Hepatocyte (in vitro differentiated cells): ENCODE data around the gene UTF1. TPM values are rescaled to one million over a fixed set of nuclear protein-coding genes. Genes with fewer than 3 reads are reported as not detected.

ENCODE experiments used
- DNase-seq: peaks from one replicate; pipeline ENCODE4 v3.0.0-alpha.2; 2016; ENCODE audit warnings: low spot score
- H2AFZ ChIP-seq: fragments of 200-600 bp; sonication (generic); 2 replicates; pipeline ENCODE4 v1.6.0; 2016; ENCODE audit warnings: antibody characterized with exemption, mild to moderate bottlenecking
- H3K27ac ChIP-seq: fragments of 200-600 bp; sonication (generic); 2 replicates; pipeline ENCODE4 v1.5.1; 2016; ENCODE audit warnings: mild to moderate bottlenecking
- H3K27me3 ChIP-seq: fragments of 200-600 bp; sonication (generic); 2 replicates; pipeline ENCODE4 v1.6.1; 2016
- H3K36me3 ChIP-seq: fragments of 200-600 bp; sonication (generic); replicated peaks from 2 replicates; pipeline ENCODE4 v1.5.1; 2016; ENCODE audit warnings: low read depth; ENCODE audit not compliant: insufficient read depth
- H3K4me1 ChIP-seq: fragments of 200-600 bp; sonication (generic); 2 replicates; pipeline ENCODE4 v1.5.1; 2016; ENCODE audit warnings: mild to moderate bottlenecking, moderate library complexity; ENCODE audit not compliant: insufficient read depth
- H3K4me2 ChIP-seq: fragments of 200-600 bp; sonication (generic); 2 replicates; pipeline ENCODE4 v1.6.0; 2016
- H3K4me3 ChIP-seq: fragments of 200-600 bp; sonication (generic); 2 replicates; pipeline ENCODE4 v1.5.1; 2016; ENCODE audit warnings: mild to moderate bottlenecking
- H3K79me2 ChIP-seq: fragments of 200-600 bp; sonication (generic); 2 replicates; pipeline ENCODE4 v1.6.0; 2017; ENCODE audit warnings: mild to moderate bottlenecking
- H3K9me2 ChIP-seq: fragments of 200-600 bp; sonication (generic); replicated peaks from 2 replicates; pipeline ENCODE4 v1.6.0; 2017; ENCODE audit warnings: mild to moderate bottlenecking; ENCODE audit not compliant: insufficient read depth
- H3K9me3 ChIP-seq: fragments of 200-600 bp; sonication (generic); 2 replicates; pipeline ENCODE4 v1.5.1; 2016; ENCODE audit warnings: low read depth, mild to moderate bottlenecking
- H4K20me1 ChIP-seq: fragments of 200-600 bp; sonication (generic); 2 replicates; pipeline ENCODE4 v1.6.0; 2016; ENCODE audit warnings: mild to moderate bottlenecking; ENCODE audit not compliant: insufficient read depth, poor library complexity, severe bottlenecking
- CTCF ChIP-seq: fragments of 200-600 bp; sonication (generic); IDR thresholded peaks from 2 replicates; pipeline ENCODE4 v1.5.1; 2016; ENCODE audit warnings: antibody characterized with exemption, mild to moderate bottlenecking; ENCODE audit not compliant: poor library complexity
- EZH2 ChIP-seq: fragments of 200-600 bp; sonication (generic); IDR thresholded peaks from 2 replicates; pipeline ENCODE4 v1.6.1; 2016; ENCODE audit warnings: antibody characterized with exemption, mild to moderate bottlenecking, borderline replicate concordance
- EZH2phosphoT487 ChIP-seq: fragments of 200-600 bp; sonication (generic); IDR thresholded peaks from one replicate; pipeline ENCODE4 v1.6.1; 2018; ENCODE audit warnings: antibody characterized with exemption, mild to moderate bottlenecking, low read depth, moderate library complexity; ENCODE audit not compliant: unreplicated experiment, severe bottlenecking
- WGBS: methylation state at CpG from one replicate; pipeline ENCODE4 v1.1.6; 2016; ENCODE audit warnings: low lambda C conversion rate; ENCODE audit errors: missing lambda C conversion rate; 5-methylcytosine and 5-hydroxymethylcytosine counted together
- polyA plus RNA-seq: library from polyadenylated mRNA; unstranded; fragments of >200 nt; fragmentation: Nextera tagmentation; extraction: Ambion mirVana; gene quantifications from 2 replicates; pipeline ENCODE4 v1.2.1, GENCODE V29; 2016
- total RNA-seq: library from RNA; depleted of rRNA; stranded (reverse); fragments of >200 nt; gene quantifications from 2 replicates; pipeline ENCODE4 v1.2.3, GENCODE V29; 2014

Gene UTF1
- total and polyA plus RNA-seq, 2 experiments from 2014 or later: not detected

DNA sequence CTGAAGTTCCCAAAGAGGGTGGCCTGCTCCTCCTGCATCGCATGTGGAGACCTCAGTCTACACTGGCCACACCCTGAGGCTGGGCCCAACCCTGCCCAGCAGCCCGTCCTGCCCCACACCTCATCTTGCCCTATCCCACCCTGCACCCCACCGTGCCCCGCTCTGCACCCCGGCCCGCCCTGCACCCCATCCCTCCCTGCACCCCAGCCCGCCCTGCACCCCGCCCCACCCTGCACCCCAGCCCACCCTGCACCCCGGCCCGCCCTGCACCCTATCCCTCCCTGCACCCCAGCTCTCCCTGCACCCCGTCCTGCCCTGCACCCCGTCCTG, 22.2 kb downstream of the UTF1 start:
- no peaks in the 10 kb centered on the region for H3K36me3 ChIP-seq
- H3K27me3 ChIP-seq: no peaks in the 10 kb centered on the region
- H3K9me3 ChIP-seq: no peaks in the 10 kb centered on the region
- H3K27ac ChIP-seq: no peak overlapping the region
- no peaks in the 10 kb centered on the region for H3K79me2 ChIP-seq
- no peaks in the 10 kb centered on the region for H3K9me2 ChIP-seq
- no peak overlapping the region for H2AFZ ChIP-seq
- H3K4me1 ChIP-seq: peaks cover 3% of the 10 kb centered on the region
- no peak for TF ChIP-seq EZH2phosphoT487
- TF ChIP-seq EZH2: no peak
- no peak for TF ChIP-seq CTCF
- no CpG with 5 or more reads among the region's 12 CpGs for WGBS
- no peak overlapping the region for H3K4me2 ChIP-seq
- no peak for DNase-seq
- no peaks in the 10 kb centered on the region for H4K20me1 ChIP-seq
- H3K4me3 ChIP-seq: no peak overlapping the region

- Histone ChIP-seq H3K4me2 (no peak overlapping the region), H4K20me1 (no peaks in the 10 kb centered on the region), H3K4me1 (peaks cover 8% of the 10 kb centered on the region), H3K9me3 (no peaks in the 10 kb centered on the region), H3K4me3 (no peak overlapping the region), H3K9me2 (no peaks in the 10 kb centered on the region), H3K27ac (no peak overlapping the region), H3K79me2 (no peaks in the 10 kb centered on the region), H2AFZ (no peak overlapping the region), H3K27me3 (no peaks in the 10 kb centered on the region), H3K36me3 (no peaks in the 10 kb centered on the region)
- TF ChIP-seq CTCF (no peak), EZH2 (no peak), EZH2phosphoT487 (no peak)
- WGBS: 96% methylated on average over 22 of the region's 22 CpGs
- no peak for DNase-seq
Measured at GRCh38 chr10:133253361-133253955, 23.4 kb downstream of the UTF1 start.

DNA sequence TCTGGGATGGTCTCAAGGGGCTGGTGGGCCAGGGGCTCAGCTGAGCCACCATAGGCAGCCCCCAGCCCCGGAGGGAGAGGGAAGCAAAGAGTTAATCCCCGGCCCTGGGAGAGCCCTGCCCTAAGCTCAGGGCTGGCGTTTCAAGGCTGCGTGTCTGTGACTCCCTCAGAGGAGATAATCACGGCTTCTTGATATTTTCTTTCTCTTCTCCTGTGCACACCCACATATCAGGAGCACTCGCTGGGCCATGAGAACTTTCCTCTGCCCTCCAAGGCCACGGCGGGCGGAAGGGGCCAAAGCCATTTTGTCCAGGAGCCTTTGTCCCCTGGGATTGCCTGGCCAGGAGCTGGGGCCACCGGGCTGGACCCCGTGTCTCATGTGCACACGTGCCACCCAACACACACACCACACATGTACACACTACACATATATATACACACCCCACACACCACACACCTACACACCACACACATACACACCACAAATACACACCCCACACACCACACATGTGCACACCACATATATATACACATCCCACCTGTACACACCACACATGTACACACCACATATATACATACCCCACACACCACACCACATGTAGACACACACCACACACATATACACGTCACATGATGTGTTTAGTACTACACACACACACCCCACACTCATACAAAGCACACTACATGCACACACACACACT, 24.6 kb downstream of the UTF1 start:
- TF ChIP-seq EZH2phosphoT487: no peak
- no peak for TF ChIP-seq EZH2
- TF ChIP-seq CTCF: no peak
- WGBS: 70% methylated on average over 9 of the region's 13 CpGs
- Histone ChIP-seq H3K4me1 (peaks cover 10% of the 10 kb centered on the region), H2AFZ (no peak overlapping the region), H3K27ac (no peak overlapping the region), H3K36me3 (no peaks in the 10 kb centered on the region), H3K4me2 (no peak overlapping the region), H4K20me1 (no peaks in the 10 kb centered on the region), H3K9me3 (no peaks in the 10 kb centered on the region), H3K79me2 (no peaks in the 10 kb centered on the region), H3K27me3 (no peaks in the 10 kb centered on the region), H3K4me3 (no peak overlapping the region), H3K9me2 (no peaks in the 10 kb centered on the region)
- no peak for DNase-seq
